ENCODE results near the gene NAT8L.

DNA sequence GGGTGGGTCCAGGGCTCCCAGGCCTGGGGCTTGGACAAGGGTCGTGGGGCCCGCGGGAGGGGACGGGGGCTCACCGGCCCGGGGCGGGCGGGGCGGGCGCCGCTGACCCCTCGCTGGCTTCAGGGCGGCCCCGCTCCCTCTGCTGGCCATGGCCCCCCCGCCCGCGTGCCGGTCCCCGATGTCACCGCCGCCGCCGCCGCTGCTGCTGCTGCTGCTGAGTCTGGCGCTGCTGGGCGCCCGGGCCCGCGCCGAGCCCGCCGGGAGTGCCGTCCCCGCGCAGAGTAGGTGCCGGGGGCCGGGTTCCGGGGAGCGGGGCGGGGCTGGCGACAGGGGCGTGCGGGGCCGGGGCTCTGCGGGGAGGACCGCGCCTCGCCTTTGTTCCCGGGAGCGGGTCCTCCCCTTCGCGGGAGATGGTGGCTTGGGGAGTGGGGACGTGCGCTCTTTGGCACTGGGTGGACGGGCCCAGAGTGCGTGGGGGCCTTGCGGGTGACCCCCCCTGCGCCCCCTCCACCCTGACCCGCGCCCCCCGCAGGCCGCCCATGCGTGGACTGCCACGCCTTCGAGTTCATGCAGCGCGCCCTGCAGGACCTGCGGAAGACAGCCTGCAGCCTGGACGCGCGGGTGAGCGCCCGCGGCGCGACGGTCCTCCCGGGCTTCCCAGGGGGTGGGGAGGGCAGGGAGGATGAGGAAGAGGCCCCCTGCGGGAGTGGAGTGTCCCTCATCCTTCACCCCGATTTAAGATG, 16.8 kb upstream of the NAT8L start:
- TF ChIP-seq POLR2A (IDR thresholded peaks at IDR 0.05; ENCODE audit: low read depth, low read length) (no peak), EZH2 (IDR thresholded peaks at IDR 0.05; ENCODE audit: borderline replicate concordance, low read depth, low read length, severe bottlenecking) (no peak), POLR2AphosphoS5 (IDR thresholded peaks at IDR 0.05; ENCODE audit: insufficient read depth, low read depth, low read length) (no peak)
- TF ChIP-seq, protein P1, sequence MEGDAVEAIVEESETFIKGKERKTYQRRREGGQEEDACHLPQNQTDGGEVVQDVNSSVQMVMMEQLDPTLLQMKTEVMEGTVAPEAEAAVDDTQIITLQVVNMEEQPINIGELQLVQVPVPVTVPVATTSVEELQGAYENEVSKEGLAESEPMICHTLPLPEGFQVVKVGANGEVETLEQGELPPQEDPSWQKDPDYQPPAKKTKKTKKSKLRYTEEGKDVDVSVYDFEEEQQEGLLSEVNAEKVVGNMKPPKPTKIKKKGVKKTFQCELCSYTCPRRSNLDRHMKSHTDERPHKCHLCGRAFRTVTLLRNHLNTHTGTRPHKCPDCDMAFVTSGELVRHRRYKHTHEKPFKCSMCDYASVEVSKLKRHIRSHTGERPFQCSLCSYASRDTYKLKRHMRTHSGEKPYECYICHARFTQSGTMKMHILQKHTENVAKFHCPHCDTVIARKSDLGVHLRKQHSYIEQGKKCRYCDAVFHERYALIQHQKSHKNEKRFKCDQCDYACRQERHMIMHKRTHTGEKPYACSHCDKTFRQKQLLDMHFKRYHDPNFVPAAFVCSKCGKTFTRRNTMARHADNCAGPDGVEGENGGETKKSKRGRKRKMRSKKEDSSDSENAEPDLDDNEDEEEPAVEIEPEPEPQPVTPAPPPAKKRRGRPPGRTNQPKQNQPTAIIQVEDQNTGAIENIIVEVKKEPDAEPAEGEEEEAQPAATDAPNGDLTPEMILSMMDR (IDR thresholded peaks at IDR 0.05; ENCODE audit: extremely low read depth in 1 of 2, insufficient read depth in 1 of 2, low read depth in 1 of 2, low read length in 2 of 2) = no peak

Measured in endothelial cell of umbilical vein (primary cell).